Choroid plexus epithelial cell (primary cell): ENCODE results near the gene TAS2R38.

ENCODE experiments used
- DNase-seq: peaks from one replicate; pipeline ENCODE4 v3.0.0-alpha.2; 2010; ENCODE audit warnings: low read depth
- H3K4me3 ChIP-seq: 2 replicates; pipeline ENCODE4 v1.5.1; 2011; ENCODE audit warnings: low read depth, mild to moderate bottlenecking, control low read depth, low read length, moderate library complexity
- TF ChIP-seq, protein P1 (sequence below): conservative IDR thresholded peaks from 2 replicates; pipeline ENCODE4 v1.5.1; 2011; ENCODE audit warnings: low read depth, mild to moderate bottlenecking, control low read depth, inconsistent platforms, low read length, moderate library complexity

TAS2R38 gene

DNA sequence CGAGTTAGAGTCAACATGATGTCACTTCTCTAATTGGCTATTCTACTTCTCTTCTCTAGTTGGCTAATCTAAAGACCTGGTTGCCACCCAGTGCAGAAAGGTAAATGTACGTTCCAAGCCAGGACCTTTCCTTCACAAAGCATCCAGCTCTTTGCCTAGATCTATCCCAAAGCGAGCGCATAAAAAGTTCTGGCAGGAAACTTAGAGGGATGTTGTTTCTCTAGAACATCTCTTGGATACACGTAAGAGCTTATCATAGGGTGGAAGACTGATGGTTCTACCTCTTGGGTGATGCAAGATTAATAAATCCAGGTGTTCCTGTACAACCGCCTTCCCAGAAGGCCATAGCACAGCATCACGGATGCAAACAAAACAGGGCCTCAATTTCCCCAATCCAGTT is at the start of gene TAS2R38:
TSS of gene TAS2R38 (minus strand) at position 101 of the 400 bp plus-strand sequence. CDS start at position 17, 84 bp downstream.
- H3K4me3 ChIP-seq: no peak within 1 kb of the TSS
- DNase-seq: no peak
- TF ChIP-seq, protein P1, sequence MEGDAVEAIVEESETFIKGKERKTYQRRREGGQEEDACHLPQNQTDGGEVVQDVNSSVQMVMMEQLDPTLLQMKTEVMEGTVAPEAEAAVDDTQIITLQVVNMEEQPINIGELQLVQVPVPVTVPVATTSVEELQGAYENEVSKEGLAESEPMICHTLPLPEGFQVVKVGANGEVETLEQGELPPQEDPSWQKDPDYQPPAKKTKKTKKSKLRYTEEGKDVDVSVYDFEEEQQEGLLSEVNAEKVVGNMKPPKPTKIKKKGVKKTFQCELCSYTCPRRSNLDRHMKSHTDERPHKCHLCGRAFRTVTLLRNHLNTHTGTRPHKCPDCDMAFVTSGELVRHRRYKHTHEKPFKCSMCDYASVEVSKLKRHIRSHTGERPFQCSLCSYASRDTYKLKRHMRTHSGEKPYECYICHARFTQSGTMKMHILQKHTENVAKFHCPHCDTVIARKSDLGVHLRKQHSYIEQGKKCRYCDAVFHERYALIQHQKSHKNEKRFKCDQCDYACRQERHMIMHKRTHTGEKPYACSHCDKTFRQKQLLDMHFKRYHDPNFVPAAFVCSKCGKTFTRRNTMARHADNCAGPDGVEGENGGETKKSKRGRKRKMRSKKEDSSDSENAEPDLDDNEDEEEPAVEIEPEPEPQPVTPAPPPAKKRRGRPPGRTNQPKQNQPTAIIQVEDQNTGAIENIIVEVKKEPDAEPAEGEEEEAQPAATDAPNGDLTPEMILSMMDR: no peak

DNA sequence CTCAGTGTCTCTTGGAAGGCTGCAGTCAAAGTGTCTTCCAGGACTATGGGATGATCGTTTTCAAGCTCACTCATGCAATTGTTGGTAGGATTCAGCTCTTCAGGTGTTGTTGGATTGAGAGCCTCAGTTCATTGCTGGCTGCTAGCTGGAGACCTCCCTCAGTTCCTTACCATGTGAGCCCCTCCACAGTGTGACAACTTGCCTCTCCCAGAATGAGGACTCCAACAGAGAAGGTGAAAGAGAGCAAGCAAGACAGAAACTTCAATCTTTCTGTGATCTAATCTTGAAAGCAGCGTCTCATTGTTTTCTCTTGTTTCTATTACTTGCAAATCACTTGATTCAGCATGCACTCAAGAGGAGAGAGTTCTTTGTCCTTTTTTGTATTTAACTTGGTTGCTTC is 44.6 kb upstream of the TAS2R38 start:
- TF ChIP-seq, protein P1: no peak
- H3K4me3 ChIP-seq: no peak overlapping the region
- no peak for DNase-seq

DNA sequence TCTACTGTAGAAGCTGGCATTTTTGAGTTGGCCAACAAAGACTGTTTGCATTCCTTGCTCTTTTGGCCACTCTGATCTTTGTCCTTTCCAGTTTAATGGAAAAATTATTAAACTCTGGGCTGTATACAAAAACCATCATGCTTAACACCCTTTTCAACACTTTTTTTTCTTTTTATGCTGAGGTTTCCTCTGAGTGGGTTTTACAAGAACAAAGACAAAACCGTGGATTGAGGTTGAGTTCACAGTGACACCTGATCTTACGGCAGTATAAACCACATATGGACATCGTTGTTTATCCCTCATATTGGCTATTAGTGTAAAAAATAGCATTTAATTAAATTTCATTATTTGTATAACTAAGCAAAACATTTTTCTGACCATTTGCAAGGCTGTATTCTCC is 43.9 kb upstream of the TAS2R38 start:
- TF ChIP-seq, protein P1: no peak
- no peak for DNase-seq
- H3K4me3 ChIP-seq: no peak overlapping the region

DNA sequence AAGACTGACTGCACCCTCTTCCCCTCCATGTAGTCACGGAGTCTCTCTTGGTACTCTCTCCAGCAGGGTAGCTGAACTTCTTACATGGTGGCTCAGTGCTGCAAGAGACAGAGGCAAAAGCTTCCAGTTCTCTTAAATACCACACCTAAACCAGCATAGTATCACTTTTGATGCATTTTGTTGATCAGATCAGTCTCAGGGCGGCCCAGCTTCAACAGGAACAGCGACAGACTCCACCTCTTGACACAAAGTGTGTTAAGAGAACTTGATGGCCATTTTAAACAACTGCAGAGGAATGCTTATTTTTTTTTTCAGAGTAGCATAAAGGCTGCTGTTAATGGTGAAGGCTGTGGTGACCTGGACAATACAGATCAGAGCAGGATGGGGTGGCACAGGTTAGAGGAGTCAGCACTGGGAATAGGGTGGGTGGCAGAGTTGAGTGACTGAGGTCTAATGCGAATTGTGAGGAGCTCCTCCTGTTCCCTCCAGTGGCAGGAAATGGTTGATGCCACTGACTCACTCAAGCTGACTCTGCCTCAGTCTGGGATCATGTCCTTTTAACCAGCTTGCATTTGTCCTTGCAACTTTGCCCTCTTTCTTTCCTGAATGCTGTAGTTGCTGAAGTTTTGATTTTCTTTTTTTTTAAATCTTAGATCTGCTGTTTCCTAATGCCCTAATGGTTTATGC is 39.4 kb upstream of the TAS2R38 start:
- no peak overlapping the region for H3K4me3 ChIP-seq
- DNase-seq: peak; percentile 21
- TF ChIP-seq, protein P1: peak; percentile 11

DNA sequence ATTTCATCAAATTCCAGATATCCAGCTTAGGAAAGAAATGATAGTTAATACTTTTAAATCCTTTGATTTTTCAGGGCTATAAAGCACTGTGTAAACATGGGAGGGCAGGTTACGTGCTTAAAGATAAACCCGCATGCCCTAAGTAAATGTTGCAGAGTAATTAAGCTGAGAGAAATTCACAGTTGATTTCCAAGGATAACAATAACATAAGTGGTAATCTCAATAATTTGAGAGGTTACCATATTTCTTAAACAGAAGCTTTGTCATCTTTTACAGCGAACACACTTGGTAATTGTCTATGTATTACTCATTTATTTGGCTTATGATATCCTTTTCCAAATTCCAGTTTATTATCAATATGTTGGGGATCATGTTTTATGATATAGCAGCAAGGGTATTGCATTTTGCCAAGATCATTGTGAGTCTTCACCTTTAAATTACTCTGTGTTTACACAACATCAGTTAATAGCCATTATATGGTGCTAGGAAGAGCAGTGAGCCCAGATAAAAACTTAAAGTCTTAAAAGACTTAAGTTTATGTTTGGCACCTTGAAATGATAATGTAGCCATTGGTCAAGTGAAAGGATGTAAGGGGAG is 37.5 kb upstream of the TAS2R38 start:
- TF ChIP-seq, protein P1: no peak
- H3K4me3 ChIP-seq: no peak overlapping the region
- no peak for DNase-seq

DNA sequence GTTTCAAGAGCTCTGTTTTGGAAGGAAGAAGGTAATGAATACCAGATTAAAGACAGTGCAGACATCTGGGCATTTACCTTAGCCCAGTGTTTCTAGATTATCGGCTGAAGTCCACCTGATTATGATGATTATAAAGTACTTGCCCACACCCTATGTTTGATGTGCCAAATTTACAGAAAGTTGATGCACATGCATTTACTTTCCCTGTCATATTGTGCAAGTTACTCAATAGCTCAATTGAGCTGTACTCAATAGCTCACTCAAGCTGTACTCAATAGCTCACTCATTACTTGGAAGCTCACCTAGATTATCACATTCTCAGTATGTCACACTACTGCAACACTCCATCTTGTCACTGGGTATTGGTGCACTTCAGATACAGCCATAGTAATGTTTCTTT is 35.6 kb upstream of the TAS2R38 start:
- no peak overlapping the region for H3K4me3 ChIP-seq
- TF ChIP-seq, protein P1: no peak
- no peak for DNase-seq

DNA sequence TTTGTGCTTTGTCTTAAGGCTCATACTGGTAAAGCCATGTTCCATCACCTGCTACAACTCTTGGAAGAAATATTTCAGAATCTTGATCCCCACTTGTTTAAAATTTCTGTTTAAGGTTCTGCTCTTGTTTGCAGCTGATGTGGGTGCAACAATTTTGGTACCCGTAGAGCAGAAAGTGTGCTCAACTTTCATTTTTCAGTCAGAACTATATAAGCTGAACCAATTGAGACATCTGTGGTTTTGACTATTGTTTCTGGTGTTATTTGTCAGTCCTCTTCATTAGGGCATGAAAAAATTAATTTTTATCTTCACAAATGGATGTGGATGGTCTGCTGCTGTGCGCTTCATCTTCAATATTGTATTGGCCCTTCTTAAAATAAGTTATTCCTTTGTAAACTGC is 33.0 kb upstream of the TAS2R38 start:
- H3K4me3 ChIP-seq: no peak overlapping the region
- no peak for DNase-seq
- TF ChIP-seq, protein P1: no peak
